Adrenal gland (tissue), 12 donors: ENCODE results near the gene LFNG. TPM values are rescaled to one million over a fixed set of nuclear protein-coding genes. Genes with fewer than 3 reads are reported as not detected.

Experiments used
- DNase-seq, 7 donors: peaks; one replicate each; pipeline ENCODE4 v3.0.0-alpha.2; 2019 to 2020
- H3K27ac ChIP-seq, 5 donors: fragments of 200-600 bp; sonication (generic) in 4 of 5; 1 replicate in 3 of 5; 2 replicates in 2 of 5; pipeline versions ENCODE4 v1.5.1 to v1.8.0; 2016 to 2020; ENCODE audit warnings: mild to moderate bottlenecking in 1 of 5
- H3K27me3 ChIP-seq: fragments of 200-600 bp; 2 replicates; pipeline ENCODE4 v1.8.0; 2021
- H3K36me3 ChIP-seq, 2 donors: fragments of 200-600 bp; replicated peaks in 1 of 2; 1 replicate in 1 of 2; 2 replicates in 1 of 2; pipeline versions ENCODE4 v1.5.1 to v1.8.0; 2018 to 2022
- H3K4me1 ChIP-seq, 2 donors: fragments of 200-600 bp; replicated peaks in 1 of 2; 1 replicate in 1 of 2; 2 replicates in 1 of 2; pipeline versions ENCODE4 v1.5.1 to v1.8.0; 2018 to 2021
- H3K4me3 ChIP-seq, 4 donors: fragments of 200-600 bp; sonication (generic) in 3 of 4; one replicate each; pipeline ENCODE4 v1.5.1; 2016 to 2018
- H3K9me3 ChIP-seq, 3 donors: fragments of 200-600 bp; sonication (generic) in 1 of 3; replicated peaks in 1 of 3; 1 replicate in 2 of 3; 2 replicates in 1 of 3; pipeline versions ENCODE4 v1.5.1 to v1.8.0; 2016 to 2021
- POLR2A ChIP-seq, 2 donors: fragments of 450-650 bp; IDR thresholded peaks; one replicate each; pipeline ENCODE4 v1.6.1; 2017; ENCODE audit warnings: antibody characterized with exemption in 2 of 2, mild to moderate bottlenecking in 2 of 2, moderate library complexity in 1 of 2
- WGBS, 4 donors: extraction: QIAGEN DNeasy Blood & Tissue Kit in 2 of 4; methylation state at CpG; one replicate each; pipeline versions ENCODE4 v1.1.5 to v1.1.7; 2013 to 2017; 5-methylcytosine and 5-hydroxymethylcytosine counted together
- intact Hi-C, 2 donors: fragments of 100-400 bp; cut with DNase I; formaldehyde crosslinking; loops; one replicate each; pipeline versions ENCODE4 v1.14.1 to v1.15.0; 2022 to 2023
- polyA plus RNA-seq, 3 donors: library from polyadenylated mRNA; stranded (reverse); fragments of 200-250 nt in 2 of 3; fragments of 350-450 nt in 1 of 3; fragmentation: Illumina TruSeq in 1 of 3; extraction: RNeasy Lipid Tissue Mini Kit (QIAGEN cat#74804) in 1 of 3; gene quantifications; one replicate each; pipeline ENCODE4 v1.2.3, GENCODE V29; 2013 to 2014
- total RNA-seq, 9 donors: library from RNA; depleted of rRNA in 4 of 9; stranded (reverse); fragments of >200 nt in 4 of 9; fragments of 120-200 nt in 1 of 9; fragmentation: NEBNext Ultra II Directional in 1 of 9; extraction: Animal tissue kit (Norgen Biotek cat#: 25700) in 1 of 9; gene quantifications; one replicate each; pipeline versions ENCODE4 v1.1.0 to v1.2.4, GENCODE V29; 2013 to 2023
- TF ChIP-seq, protein P1 (sequence below), 6 experiments: fragments of 450-650 bp in 4 of 6; fragments of 200-600 bp in 2 of 6; sonication (generic) in 1 of 6; IDR thresholded peaks; 1 replicate in 5 of 6; 2 replicates in 1 of 6; pipeline versions ENCODE4 v1.5.1 to v1.8.0; 2016 to 2021; ENCODE audit warnings: antibody characterized with exemption in 6 of 6, mild to moderate bottlenecking in 2 of 6, moderate library complexity in 1 of 6
- donor health status: healthy with polysubstance abuse.
- donor health status: Bipolar disorder and iron deficiency.
- donor health status: DM: yes; HTN: yes; CAD: no.
- donor health status: DM: no; HTN: no; CAD: no.
- donor health status: DM: no; HTN: no; CAD: no.
- donor health status: DM: yes; HTN: yes; CAD: no.

Gene LFNG
- total and polyA plus RNA-seq, 12 donors: 1.4 to 26.1 (median 14.2) TPM

DNA sequence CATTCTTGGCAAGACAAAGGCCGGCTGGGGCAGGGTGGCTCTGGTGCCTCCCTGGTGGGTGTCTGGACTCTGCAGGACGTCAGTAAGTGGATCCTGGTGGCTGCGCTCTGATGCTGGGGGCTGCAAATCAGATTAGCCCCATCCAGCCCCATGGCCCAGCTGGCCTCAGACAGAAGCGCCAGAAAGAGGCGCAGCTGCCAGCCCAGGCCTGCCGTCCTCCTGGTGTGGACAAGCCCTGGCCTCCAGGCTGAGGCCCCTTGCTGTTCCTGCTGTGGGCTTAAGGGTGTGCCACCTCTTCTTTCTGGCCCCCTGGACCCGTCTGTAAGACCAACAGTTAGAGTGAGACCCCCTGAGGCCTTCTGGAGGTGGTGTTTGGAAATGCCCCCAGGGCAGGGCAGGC lies 5.9 kb upstream of the LFNG start:
- no peak for TF ChIP-seq POLR2A (IDR thresholded peaks at IDR 0.05)
- TF ChIP-seq, protein P1, sequence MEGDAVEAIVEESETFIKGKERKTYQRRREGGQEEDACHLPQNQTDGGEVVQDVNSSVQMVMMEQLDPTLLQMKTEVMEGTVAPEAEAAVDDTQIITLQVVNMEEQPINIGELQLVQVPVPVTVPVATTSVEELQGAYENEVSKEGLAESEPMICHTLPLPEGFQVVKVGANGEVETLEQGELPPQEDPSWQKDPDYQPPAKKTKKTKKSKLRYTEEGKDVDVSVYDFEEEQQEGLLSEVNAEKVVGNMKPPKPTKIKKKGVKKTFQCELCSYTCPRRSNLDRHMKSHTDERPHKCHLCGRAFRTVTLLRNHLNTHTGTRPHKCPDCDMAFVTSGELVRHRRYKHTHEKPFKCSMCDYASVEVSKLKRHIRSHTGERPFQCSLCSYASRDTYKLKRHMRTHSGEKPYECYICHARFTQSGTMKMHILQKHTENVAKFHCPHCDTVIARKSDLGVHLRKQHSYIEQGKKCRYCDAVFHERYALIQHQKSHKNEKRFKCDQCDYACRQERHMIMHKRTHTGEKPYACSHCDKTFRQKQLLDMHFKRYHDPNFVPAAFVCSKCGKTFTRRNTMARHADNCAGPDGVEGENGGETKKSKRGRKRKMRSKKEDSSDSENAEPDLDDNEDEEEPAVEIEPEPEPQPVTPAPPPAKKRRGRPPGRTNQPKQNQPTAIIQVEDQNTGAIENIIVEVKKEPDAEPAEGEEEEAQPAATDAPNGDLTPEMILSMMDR (IDR thresholded peaks at IDR 0.05): no peak
- WGBS, 4 donors: 75 to 96% (median 88%) methylated on average over 2 to 7 of the region's 7 CpGs
- no peaks in the 10 kb centered on the region for H3K36me3 ChIP-seq
- no peaks in the 10 kb centered on the region for H3K27me3 ChIP-seq
- no peaks in the 10 kb centered on the region for H3K9me3 ChIP-seq
- intact Hi-C loops: no loop called here
- H3K27ac ChIP-seq: no peak overlapping the region
- H3K4me3 ChIP-seq: no peak overlapping the region
- DNase-seq: no peak
- H3K4me1 ChIP-seq: peaks cover 4 to 21% of the 10 kb centered on the region in 2 donors

DNA sequence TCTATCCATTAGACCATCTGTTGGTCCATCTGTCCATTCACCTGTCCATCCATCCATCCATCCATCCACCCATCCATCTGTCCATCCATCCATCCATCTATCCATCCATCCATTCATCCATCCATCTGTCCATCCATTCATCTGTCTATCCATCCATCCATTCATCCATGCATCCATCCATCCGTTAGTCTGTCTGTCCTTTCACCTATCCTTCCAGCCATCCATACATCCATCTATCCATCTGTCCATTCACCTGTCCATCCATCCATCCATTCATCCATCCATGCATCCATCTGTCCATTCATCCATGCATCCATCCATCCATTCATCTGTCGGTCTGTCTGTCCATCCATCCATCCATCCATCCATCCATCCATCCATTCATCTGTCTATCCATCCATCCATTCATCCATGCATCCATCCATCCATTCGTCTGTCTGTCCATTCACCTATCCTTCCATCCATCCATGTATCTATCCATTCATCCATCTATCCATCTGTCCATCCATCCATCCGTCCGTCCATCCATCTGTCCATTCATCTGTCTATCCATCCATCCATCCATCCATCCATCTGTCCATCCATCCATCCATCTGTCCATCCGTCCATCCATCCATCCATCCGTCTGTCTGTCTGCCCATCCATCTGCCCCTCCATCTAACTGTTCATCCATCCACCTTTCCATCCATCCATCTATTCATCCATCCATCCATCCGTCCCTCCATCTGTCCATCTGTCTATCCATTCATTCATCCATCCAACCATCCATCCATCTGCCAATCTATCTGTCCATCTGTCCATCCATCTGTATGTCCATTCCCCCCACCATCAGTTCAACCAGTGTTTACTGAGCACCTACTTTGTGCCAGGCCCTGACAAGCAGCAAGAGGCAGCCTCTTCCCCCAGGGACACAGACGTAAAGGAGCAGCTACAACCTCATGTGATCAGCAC lies 4.8 kb upstream of the LFNG start:
- DNase-seq: no peak
- Histone ChIP-seq H3K4me3 (no peak overlapping the region), H3K9me3 (no peaks in the 10 kb centered on the region), H3K27me3 (no peaks in the 10 kb centered on the region), H3K36me3 (no peaks in the 10 kb centered on the region), H3K27ac (no peak overlapping the region), H3K4me1 (peaks cover 10 to 25% of the 10 kb centered on the region in 2 donors)
- TF ChIP-seq POLR2A (IDR thresholded peaks at IDR 0.05): no peak
- TF ChIP-seq, protein P1 (IDR thresholded peaks at IDR 0.05): no peak
- intact Hi-C loops: no loop called here
- WGBS, 4 donors: 78 to 86% (median 80%) methylated on average over 9 of the region's 9 CpGs

DNA sequence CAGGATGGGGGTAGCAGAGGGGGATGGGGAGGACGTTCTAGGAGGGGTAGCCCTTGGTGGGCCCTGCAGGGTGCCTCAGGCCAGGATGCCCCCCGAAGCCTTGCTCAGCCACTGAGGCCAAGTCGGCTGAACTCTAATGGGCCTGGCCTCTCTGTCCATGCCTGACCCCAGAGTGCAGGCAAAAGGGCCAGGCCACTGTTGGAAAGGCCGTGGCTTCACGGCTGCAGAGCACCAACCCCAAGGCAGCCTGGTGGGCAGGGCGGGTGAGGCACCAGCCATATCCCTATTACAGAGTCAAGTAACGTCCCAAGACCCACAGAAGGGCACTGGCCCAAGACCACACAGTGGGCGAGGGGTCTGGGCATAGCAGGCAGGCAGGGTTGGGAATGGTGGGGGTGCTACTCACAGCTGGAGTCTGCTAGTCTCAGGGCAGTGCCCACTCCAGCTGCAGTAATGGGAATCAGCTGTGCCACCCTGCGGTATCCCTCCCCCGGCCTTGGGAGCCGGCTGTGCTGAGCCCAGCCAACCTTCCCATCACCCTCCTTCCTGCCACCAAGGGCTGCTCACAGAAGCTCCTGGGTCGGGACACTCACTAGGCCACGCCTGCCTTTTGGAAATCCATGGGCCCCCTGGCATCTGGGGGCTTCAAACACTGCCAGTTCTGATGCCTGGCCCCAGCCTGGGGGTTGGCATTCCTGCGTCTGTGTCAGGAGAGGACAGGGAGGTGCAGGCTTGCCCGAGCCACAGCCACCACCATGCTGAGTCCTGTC lies 4.0 kb upstream of the LFNG start:
- Histone ChIP-seq H3K27me3 (no peaks in the 10 kb centered on the region), H3K9me3 (no peaks in the 10 kb centered on the region), H3K27ac (no peak overlapping the region), H3K4me1 (peaks cover 17 to 27% of the 10 kb centered on the region in 2 donors), H3K36me3 (no peaks in the 10 kb centered on the region), H3K4me3 (no peak overlapping the region)
- no peak for TF ChIP-seq POLR2A (IDR thresholded peaks at IDR 0.05)
- TF ChIP-seq, protein P1 (IDR thresholded peaks at IDR 0.05): no peak
- intact Hi-C loops: no loop called here
- DNase-seq: no peak
- 84 to 100% (median 91%) methylated on average over 1 to 15 of the region's 15 CpGs for WGBS, 4 donors

DNA sequence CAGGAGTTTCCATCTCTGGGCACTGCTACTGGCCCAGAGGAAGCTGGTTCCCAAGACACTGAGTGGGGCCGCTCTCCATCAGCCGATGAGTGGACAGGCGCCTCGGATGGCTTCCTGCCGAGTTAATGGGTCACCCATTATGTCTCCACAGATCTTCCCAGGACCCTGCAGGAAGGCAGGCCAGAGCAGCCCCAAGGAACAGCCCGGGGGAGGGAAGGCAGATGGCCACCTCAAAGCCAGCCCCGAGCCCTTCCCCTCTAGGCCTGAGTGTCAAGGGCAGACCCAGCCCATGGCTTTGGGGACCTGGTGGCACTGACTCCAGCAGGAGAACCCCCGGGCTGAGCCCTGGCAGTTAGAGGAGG lies 3.4 kb upstream of the LFNG start:
- no peak for DNase-seq
- no peaks in the 10 kb centered on the region for H3K27me3 ChIP-seq
- no peaks in the 10 kb centered on the region for H3K9me3 ChIP-seq
- no peak overlapping the region for H3K4me3 ChIP-seq
- intact Hi-C loops: no loop called here
- WGBS, 4 donors: 81 to 89% methylated on average over 8 of the region's 8 CpGs; no CpG with 5 or more reads in 2 of the 4 donors
- H3K27ac ChIP-seq: no peak overlapping the region
- H3K36me3 ChIP-seq: no peaks in the 10 kb centered on the region
- H3K4me1 ChIP-seq: peaks cover 18 to 27% of the 10 kb centered on the region in 2 donors
- TF ChIP-seq, protein P1 (IDR thresholded peaks at IDR 0.05): no peak
- TF ChIP-seq POLR2A (IDR thresholded peaks at IDR 0.05): no peak
